ENCODE results near the gene HOXA9.

HOXA9 gene

DNA sequence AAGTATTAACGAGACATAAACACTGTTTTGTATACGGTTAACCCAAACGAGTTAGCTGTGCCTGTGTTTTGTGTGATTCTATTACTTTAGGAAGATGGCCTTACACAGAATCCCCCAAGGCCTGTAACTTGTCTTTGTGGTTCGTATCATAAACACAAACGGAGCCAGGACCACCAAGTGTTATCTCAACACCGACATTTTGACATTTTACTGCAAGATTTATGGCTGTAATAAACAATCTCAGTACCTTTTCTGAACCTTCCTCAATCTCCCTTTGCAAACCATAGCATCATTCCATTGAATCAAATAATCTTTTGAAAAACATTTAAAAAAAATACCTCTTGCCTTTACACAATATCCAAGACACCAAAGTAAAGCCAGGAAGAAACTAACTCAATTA lies 32.4 kb downstream of the HOXA9 start:
- TF ChIP-seq, protein P1, sequence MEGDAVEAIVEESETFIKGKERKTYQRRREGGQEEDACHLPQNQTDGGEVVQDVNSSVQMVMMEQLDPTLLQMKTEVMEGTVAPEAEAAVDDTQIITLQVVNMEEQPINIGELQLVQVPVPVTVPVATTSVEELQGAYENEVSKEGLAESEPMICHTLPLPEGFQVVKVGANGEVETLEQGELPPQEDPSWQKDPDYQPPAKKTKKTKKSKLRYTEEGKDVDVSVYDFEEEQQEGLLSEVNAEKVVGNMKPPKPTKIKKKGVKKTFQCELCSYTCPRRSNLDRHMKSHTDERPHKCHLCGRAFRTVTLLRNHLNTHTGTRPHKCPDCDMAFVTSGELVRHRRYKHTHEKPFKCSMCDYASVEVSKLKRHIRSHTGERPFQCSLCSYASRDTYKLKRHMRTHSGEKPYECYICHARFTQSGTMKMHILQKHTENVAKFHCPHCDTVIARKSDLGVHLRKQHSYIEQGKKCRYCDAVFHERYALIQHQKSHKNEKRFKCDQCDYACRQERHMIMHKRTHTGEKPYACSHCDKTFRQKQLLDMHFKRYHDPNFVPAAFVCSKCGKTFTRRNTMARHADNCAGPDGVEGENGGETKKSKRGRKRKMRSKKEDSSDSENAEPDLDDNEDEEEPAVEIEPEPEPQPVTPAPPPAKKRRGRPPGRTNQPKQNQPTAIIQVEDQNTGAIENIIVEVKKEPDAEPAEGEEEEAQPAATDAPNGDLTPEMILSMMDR (conservative IDR thresholded peaks at IDR 0.05; ENCODE audit: low read depth, low read length): no peak
- no peak for DNase-seq (ENCODE audit: low read depth)
- H3K4me3 ChIP-seq (ENCODE audit: low read length): no peak overlapping the region

DNA sequence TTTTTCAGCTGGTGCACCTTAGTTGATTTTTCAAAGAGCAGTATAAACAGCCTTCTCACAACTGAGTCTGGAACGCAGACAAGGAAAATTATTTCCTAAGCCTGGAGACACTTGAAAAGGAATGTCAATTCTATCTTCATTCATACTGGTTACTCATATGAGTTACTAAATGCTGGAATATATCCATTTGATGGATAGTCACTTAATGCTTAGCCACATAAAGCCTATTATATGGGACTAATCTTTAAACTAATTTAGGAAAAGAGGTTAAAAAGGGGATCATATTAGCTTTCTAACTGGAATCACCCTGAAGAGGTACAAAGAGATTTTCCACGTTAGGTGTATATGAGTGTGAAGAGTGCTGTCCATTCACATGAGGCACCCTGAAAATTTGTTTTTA lies 33.1 kb downstream of the HOXA9 start:
- TF ChIP-seq, protein P1 (conservative IDR thresholded peaks at IDR 0.05; ENCODE audit: low read depth, low read length): no peak
- DNase-seq (ENCODE audit: low read depth): no peak
- H3K4me3 ChIP-seq (ENCODE audit: low read length): no peak overlapping the region

DNA sequence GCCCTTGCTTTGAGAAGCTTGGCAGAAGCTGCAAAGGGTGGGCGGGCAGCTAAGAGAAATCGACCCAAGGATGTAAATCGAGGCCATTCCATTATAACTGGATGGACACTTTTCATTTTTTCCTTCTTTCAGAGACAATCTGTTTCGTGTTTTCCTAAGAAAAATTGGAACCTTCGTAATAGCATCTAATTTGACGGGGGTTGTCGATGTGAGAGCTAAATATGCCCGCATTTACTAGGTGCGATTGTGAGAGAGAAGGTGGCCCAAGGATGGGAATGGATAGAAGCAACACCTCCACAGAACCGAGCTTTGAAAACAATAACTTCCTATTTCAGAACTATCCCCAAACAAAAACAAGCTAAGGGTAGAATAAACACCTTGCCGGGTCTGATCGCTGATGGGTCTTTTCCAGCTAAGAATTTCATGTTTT lies 33.9 kb downstream of the HOXA9 start:
- H3K4me3 ChIP-seq (ENCODE audit: low read length): no peak overlapping the region
- TF ChIP-seq, protein P1 (conservative IDR thresholded peaks at IDR 0.05; ENCODE audit: low read depth, low read length): no peak
- no peak for DNase-seq (ENCODE audit: low read depth)

DNA sequence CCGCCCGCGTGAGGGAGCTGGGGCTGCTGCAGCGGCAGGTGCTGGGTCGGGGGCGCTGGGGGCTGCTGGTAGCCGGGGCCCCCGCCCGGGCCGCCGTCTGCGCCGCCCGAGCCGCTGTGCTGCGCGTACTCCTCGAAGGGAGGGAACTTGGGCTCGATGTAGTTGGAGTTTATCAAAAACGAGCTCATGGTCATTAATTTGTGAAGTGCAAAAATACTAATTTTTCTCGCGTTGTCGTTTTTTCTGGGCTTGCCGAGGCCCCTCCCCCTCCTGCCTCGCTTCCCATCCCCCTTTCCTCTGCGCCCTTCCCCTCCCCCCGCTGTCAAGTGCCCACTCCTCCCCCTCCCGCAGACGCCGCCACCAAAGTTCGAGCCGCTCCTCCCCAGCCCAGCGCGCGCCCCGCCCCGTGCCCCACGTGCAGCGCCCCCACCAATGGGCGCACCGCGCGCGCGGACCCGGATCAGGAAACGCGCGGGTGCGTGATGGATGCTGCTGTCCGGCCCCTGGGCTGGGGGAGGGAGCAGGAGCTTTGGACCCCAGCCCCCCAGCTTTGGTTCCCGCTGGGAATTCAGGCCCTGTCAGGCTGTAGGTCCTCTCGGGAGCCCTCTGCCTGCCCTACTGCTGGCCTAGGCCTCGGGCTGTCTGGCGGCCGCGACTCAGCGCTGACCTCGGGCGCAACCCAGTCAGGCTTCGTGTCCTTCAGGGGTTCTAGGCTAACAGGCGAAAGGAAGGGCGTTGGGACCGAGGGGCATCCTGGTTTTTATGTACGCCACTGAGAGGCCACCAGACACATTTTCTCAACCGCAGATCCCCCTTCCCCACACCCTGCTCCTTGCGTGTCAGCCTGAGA lies 34.6 kb downstream of the HOXA9 start, which contains the start of gene HOXA4:
Gene HOXA4 (minus strand): TSS at position 218 of the 850 bp plus-strand sequence. CDS start 24 bp downstream, at position 194.
- TF ChIP-seq, protein P1 (conservative IDR thresholded peaks at IDR 0.05; ENCODE audit: low read depth, low read length): no peak
- no peak for DNase-seq (ENCODE audit: low read depth)
- H3K4me3 ChIP-seq (ENCODE audit: low read length): peak within 1 kb of the TSS; percentile 10

DNA sequence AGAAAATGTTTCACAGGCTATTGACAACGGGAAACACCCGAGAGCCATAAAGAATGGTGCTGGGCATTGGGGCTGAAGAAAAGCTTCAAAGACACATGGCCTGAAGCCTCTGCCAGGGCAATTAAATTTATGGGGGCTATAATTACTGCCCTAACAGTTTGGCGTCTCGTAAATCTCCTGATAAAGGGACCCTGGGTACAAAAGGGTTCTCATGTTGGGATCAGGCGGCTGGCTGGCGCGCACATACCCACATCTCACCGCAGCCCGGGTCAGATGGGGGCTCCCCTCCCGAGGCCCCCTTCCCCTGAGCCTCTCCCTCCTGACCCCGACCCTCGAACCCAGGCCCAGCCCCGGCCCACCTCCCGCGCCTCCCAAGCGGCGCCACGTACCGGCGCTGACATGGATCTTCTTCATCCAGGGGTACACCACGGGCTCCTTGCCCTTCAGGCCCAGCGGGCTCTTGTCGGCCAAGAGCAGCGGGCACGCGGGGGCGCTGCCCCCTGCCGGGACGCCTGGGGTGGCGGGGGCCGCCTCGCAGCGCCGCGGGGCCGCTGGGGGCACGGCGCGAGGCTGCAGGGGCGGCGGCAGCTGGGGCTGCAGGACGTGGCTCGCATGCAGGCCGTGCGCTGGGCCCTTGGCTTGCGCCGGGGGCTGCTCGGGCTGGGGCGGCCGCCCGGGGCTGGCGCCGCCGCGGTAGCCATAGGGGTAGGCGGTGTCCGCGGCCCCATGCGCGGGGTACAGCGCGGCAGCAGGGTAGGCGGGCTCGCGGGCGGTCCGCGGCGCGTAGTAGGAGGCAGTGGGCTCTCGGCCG lies 35.4 kb downstream of the HOXA9 start:
- DNase-seq (ENCODE audit: low read depth): no peak
- TF ChIP-seq, protein P1 (conservative IDR thresholded peaks at IDR 0.05; ENCODE audit: low read depth, low read length): no peak
- no peak overlapping the region for H3K4me3 ChIP-seq (ENCODE audit: low read length)

DNA sequence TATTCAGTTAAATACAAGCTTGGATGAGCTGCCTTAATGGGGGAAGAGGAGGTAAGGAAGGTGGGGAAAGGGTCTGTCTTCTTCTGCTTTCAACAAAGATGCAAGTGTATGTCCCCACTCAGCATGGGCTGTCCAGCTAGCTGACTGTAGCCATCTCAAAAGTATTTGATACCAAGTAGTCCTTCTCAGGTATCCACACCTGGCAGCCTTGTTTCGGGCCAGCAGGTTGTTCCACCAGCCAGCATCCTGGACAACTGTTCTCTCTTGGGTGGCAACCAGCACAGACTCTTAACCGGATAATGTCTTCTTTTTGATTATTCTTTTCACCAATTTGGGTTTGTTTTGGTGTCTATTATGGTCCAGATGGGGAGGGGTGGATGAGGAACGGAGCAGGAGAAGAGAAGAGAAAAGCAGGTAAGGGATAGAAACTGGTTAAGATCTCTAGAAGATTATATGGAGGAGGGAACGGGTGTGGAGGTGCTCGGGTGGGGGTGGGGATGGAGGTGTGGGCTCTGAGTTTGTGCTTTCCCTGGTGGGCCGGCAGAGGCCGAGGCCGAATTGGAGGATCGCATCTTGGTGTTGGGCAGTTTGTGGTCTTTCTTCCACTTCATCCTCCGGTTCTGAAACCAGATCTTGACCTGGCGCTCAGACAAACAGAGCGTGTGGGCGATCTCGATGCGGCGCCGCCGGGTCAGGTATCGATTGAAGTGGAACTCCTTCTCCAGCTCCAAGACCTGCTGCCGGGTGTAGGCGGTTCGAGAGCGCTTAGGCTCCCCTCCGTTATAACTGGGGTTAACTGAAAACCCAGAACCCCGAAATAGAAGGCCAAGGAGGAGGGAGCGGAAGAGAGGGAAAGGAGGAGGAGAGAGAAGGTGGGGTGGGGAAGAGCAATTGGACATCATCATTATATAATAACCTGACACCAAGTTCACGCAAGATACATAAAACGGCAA lies 36.3 kb downstream of the HOXA9 start:
- no peak overlapping the region for H3K4me3 ChIP-seq (ENCODE audit: low read length)
- TF ChIP-seq, protein P1 (conservative IDR thresholded peaks at IDR 0.05; ENCODE audit: low read depth, low read length): no peak
- DNase-seq (ENCODE audit: low read depth): no peak
